HG03460 (cell line): Measurements from ENCODE around the gene GPBAR1.
A peak's percentile ranks its signal among the peaks of the same experiment; 100 is the strongest.
"Not testable (repeated sequence)": the region's sequence is repeated elsewhere in the genome, so short reads cannot be mapped to it uniquely, and the experiment has no call there.

ENCODE experiments used
- ATAC-seq: cut with Tn5 transposase; IDR thresholded peaks from one replicate; pipeline ENCODE4 v1.9.1; 2021; ENCODE audit not compliant: unreplicated experiment

GPBAR1 gene

GRCh38 chr2:218266316-218266979 is 5.6 kb downstream of the GPBAR1 start:
- no peak for ATAC-seq

- no peak for ATAC-seq
Measured at GRCh38 chr2:218267259-218267658, 6.4 kb downstream of the GPBAR1 start.

- ATAC-seq: peak; percentile 87
Measured at GRCh38 chr2:218269900-218270720, 9.3 kb downstream of the GPBAR1 start, which contains the start of the genes AAMP and PNKD. Gene AAMP (minus strand): TSS chr2:218270137. CDS start chr2:218270086, 51 bp downstream. Gene PNKD (plus strand): TSS chr2:218270519. CDS start chr2:218270536, 17 bp downstream.

- no peak for ATAC-seq
Measured at GRCh38 chr2:218270721-218271486, 10.1 kb downstream of the GPBAR1 start.

- no peak for ATAC-seq
Measured at GRCh38 chr2:218271487-218271797, 10.6 kb downstream of the GPBAR1 start.

- ATAC-seq: no peak
Measured at GRCh38 chr2:218271865-218272530, 11.2 kb downstream of the GPBAR1 start.

- ATAC-seq: peak; percentile 21
Measured at GRCh38 chr2:218272531-218273212, 11.9 kb downstream of the GPBAR1 start.

- ATAC-seq: not testable (repeated sequence)
Measured at GRCh38 chr2:218273214-218273907, 12.5 kb downstream of the GPBAR1 start.

- ATAC-seq: no peak
Measured at GRCh38 chr2:218273908-218274249, 13.1 kb downstream of the GPBAR1 start.

GRCh38 chr2:218274586-218274985 is 13.8 kb downstream of the GPBAR1 start:
- ATAC-seq: no peak

GRCh38 chr2:218275371-218276072 is 14.7 kb downstream of the GPBAR1 start:
- no peak for ATAC-seq

GRCh38 chr2:218276986-218277755 is 16.4 kb downstream of the GPBAR1 start:
- ATAC-seq: no peak

- ATAC-seq: no peak
Measured at GRCh38 chr2:218277921-218278320, 17.1 kb downstream of the GPBAR1 start.

- ATAC-seq: no peak
Measured at GRCh38 chr2:218278531-218279360, 17.9 kb downstream of the GPBAR1 start.

- no peak for ATAC-seq
Measured at GRCh38 chr2:218280260-218280870, 19.6 kb downstream of the GPBAR1 start.

- no peak for ATAC-seq
Measured at GRCh38 chr2:218281449-218281848, 20.6 kb downstream of the GPBAR1 start.
